Endothelial cell of umbilical vein (primary cell): ENCODE measurements around the gene RTN4RL1. TPM values are rescaled to one million over a fixed set of nuclear protein-coding genes. Genes with fewer than 3 reads are reported as not detected.

Source experiments
- BruUV-seq: library from RNA; stranded (reverse); fragments of 400-500 nt; replicated peaks from 2 replicates; lab custom pipeline; 2021; lab: Mats Ljungman, UMichigan
- CTCF ChIA-PET: fragments of 300-600, 350-600 bp; sonication (Branson Sonifier 250); formaldehyde crosslinking; loops from one replicate; lab custom pipeline; 2021; ENCODE audit warnings: antibody characterized with exemption, inconsistent platforms; lab: Charles Lee
- POLR2A ChIA-PET: fragments of 300-600, 350-600 bp; sonication (Branson Sonifier 250); formaldehyde crosslinking; loops from one replicate; lab custom pipeline; 2021; ENCODE audit warnings: antibody characterized with exemption, inconsistent platforms; lab: Charles Lee
- DNase-seq: peaks from one replicate; pipeline ENCODE4 v3.0.0-alpha.2; 2011; ENCODE audit warnings: low read depth, low spot score
- FAIRE-seq: peaks from 2 replicates; lab custom pipeline; 2011; peaks lifted over from hg19 to GRCh38; lab: Jason Lieb, UNC
- H2AFZ ChIP-seq: 2 replicates; pipeline ENCODE4 v1.6.0; 2012; ENCODE audit warnings: low read depth, low read length, control low read depth, inconsistent platforms
- H3K27ac ChIP-seq: 2 replicates; pipeline ENCODE4 v1.5.1; 2011; ENCODE audit warnings: low read depth, mild to moderate bottlenecking, control low read depth, low read length, moderate library complexity; ENCODE audit not compliant: insufficient read depth
- H3K27me3 ChIP-seq, 2 experiments: 2 replicates each; pipeline versions ENCODE4 v1.6.0 to v1.6.1; 2011; ENCODE audit warnings: low read length in 2 of 2, mixed read lengths in 1 of 2; ENCODE audit not compliant: control insufficient read depth in 2 of 2, insufficient read depth in 2 of 2
- H3K36me3 ChIP-seq, 2 experiments: 2 replicates in 1 of 2; 3 replicates in 1 of 2; pipeline ENCODE4 v1.5.1; 2011; ENCODE audit warnings: low read length in 2 of 2, mild to moderate bottlenecking in 1 of 2, moderate library complexity in 1 of 2; ENCODE audit not compliant: control insufficient read depth in 2 of 2, insufficient read depth in 2 of 2; ENCODE audit errors: extremely low read depth in 1 of 2
- H3K4me1 ChIP-seq: 3 replicates; pipeline ENCODE4 v1.5.1; 2011; ENCODE audit warnings: mild to moderate bottlenecking, low read length; ENCODE audit not compliant: control insufficient read depth, insufficient read depth; ENCODE audit errors: extremely low read depth
- H3K4me2 ChIP-seq: 2 replicates; pipeline ENCODE4 v1.6.1; 2011; ENCODE audit warnings: low read length, control low read depth, mixed read lengths; ENCODE audit not compliant: insufficient read depth
- H3K4me3 ChIP-seq, 3 experiments: fragments of 200-600 bp in 1 of 3; sonication (generic), shearing (Covaris generic) in 1 of 3; replicated peaks in 1 of 3; 2 replicates each; pipeline ENCODE4 v1.5.1; 2011 to 2016; ENCODE audit warnings: control low read depth in 3 of 3, low read length in 3 of 3, mild to moderate bottlenecking in 2 of 3, inconsistent platforms in 1 of 3, low read depth in 1 of 3, moderate library complexity in 1 of 3; ENCODE audit not compliant: insufficient read depth in 1 of 3
- H3K79me2 ChIP-seq: 2 replicates; pipeline ENCODE4 v1.6.0; 2012; ENCODE audit warnings: low read length, inconsistent platforms; ENCODE audit not compliant: control insufficient read depth, insufficient read depth
- H3K9ac ChIP-seq: replicated peaks from 2 replicates; pipeline ENCODE3; 2011; ENCODE audit warnings: low read length, control low read depth; ENCODE audit not compliant: insufficient read depth; ENCODE audit errors: extremely low read depth
- H3K9me1 ChIP-seq: replicated peaks from 3 replicates; pipeline ENCODE4 v1.6.0; 2011; ENCODE audit warnings: mild to moderate bottlenecking, low read length; ENCODE audit not compliant: control insufficient read depth, insufficient read depth; ENCODE audit errors: extremely low read depth
- H3K9me3 ChIP-seq: replicated peaks from 2 replicates; pipeline ENCODE4 v1.5.1; 2012; ENCODE audit warnings: low read length, inconsistent platforms; ENCODE audit not compliant: control insufficient read depth, insufficient read depth
- H4K20me1 ChIP-seq: replicated peaks from 2 replicates; pipeline ENCODE3; 2011; ENCODE audit warnings: mild to moderate bottlenecking, low read length; ENCODE audit not compliant: control insufficient read depth, insufficient read depth; ENCODE audit errors: extremely low read depth
- CTCF ChIP-seq, 2 donors: IDR thresholded peaks; 1 replicate in 1 of 2; 2 replicates in 1 of 2; pipeline ENCODE4 v1.5.1; 2011; ENCODE audit warnings: low read length in 2 of 2, mild to moderate bottlenecking in 2 of 2, moderate library complexity in 2 of 2, control low read depth in 1 of 2, inconsistent platforms in 1 of 2, low read depth in 1 of 2; ENCODE audit not compliant: insufficient read depth in 1 of 2; ENCODE audit errors: extremely low read depth in 1 of 2
- EZH2 ChIP-seq: IDR thresholded peaks from 2 replicates; pipeline ENCODE4 v1.6.1; 2012; ENCODE audit warnings: borderline replicate concordance, low read depth, mild to moderate bottlenecking, moderate library complexity, low read length, inconsistent platforms; ENCODE audit not compliant: severe bottlenecking
- FOS ChIP-seq: IDR thresholded peaks from 2 replicates; pipeline ENCODE4 v1.6.1; 2011; ENCODE audit warnings: mild to moderate bottlenecking, low read length, moderate library complexity, borderline replicate concordance; ENCODE audit not compliant: insufficient read depth
- GATA2 ChIP-seq: IDR thresholded peaks from 2 replicates; pipeline ENCODE4 v1.7.0; 2011; ENCODE audit warnings: low read depth, mild to moderate bottlenecking, moderate library complexity, mixed read lengths, low read length; ENCODE audit not compliant: insufficient read length, insufficient read depth
- JUN ChIP-seq: IDR thresholded peaks from 2 replicates; pipeline ENCODE4 v1.6.1; 2011; ENCODE audit warnings: borderline replicate concordance, low read depth; ENCODE audit not compliant: insufficient read length, insufficient read depth
- MAX ChIP-seq: IDR thresholded peaks from 2 replicates; pipeline ENCODE4 v1.6.1; 2011; ENCODE audit not compliant: insufficient read depth, insufficient read length
- MYC ChIP-seq: IDR thresholded peaks from one replicate; pipeline ENCODE4 v1.6.1; 2011; ENCODE audit warnings: mild to moderate bottlenecking, low read depth, low read length
- POLR2A ChIP-seq: IDR thresholded peaks from 2 replicates; pipeline ENCODE4 v1.6.1; 2012; ENCODE audit warnings: low read depth, mild to moderate bottlenecking, control low read depth, low read length
- POLR2AphosphoS5 ChIP-seq: IDR thresholded peaks from 2 replicates; pipeline ENCODE4 v1.6.1; 2012; ENCODE audit warnings: low read depth, mild to moderate bottlenecking, control low read depth, low read length, moderate library complexity; ENCODE audit not compliant: insufficient read depth
- dilution Hi-C: fragments of 300-500 bp; cut with MboI; formaldehyde crosslinking; loops from one replicate; pipeline ENCODE4 v1.15.0; 2019; ENCODE audit warnings: low sequenced_read_pairs; ENCODE audit not compliant: extremely low pct_ligation_motif_present
- intact Hi-C: fragments of 100-400 bp; cut with micrococcal nuclease; formaldehyde crosslinking; loops from one replicate; pipeline ENCODE4 v1.10.0; 2022
- polyA plus RNA-seq, 4 experiments: library from polyadenylated mRNA; depleted of rRNA in 3 of 4; stranded (reverse) in 3 of 4; unstranded in 1 of 4; fragments of >200 nt; gene quantifications; 2 replicates each; pipeline versions ENCODE4 v1.2.1 to v1.2.3, GENCODE V29; 2011 to 2012; ENCODE audit warnings: missing spikeins in 1 of 4
- total RNA-seq: library from RNA; stranded (reverse); gene quantifications from 2 replicates; pipeline ENCODE4 v1.2.3, GENCODE V29; 2021

RTN4RL1 gene
- total and polyA plus RNA-seq, 2 donors (not counting 3 experiments of a cell fraction or from before 2014, with no cell fraction given), result 0.04 TPM; not detected in 1

- H3K4me1 ChIP-seq, result no peaks in the 10 kb centered on the region
- H3K79me2 ChIP-seq, result no peaks in the 10 kb centered on the region
- H3K27ac ChIP-seq, result no peak overlapping the region
- no peaks in the 10 kb centered on the region for H3K36me3 ChIP-seq
- TF ChIP-seq JUN, result no peak
- no peak for TF ChIP-seq CTCF (IDR thresholded peaks at IDR 0.05; ENCODE audit: extremely low read depth in 1 of 2, insufficient read depth in 1 of 2, low read depth in 1 of 2, low read length in 2 of 2)
- TF ChIP-seq POLR2A, result no peak
- no peak for TF ChIP-seq FOS
- TF ChIP-seq GATA2, result no peak
- no peak for TF ChIP-seq EZH2
- TF ChIP-seq POLR2AphosphoS5, result no peak
- no peak for TF ChIP-seq MAX
- no peak for TF ChIP-seq MYC
- H2AFZ ChIP-seq, result no peak overlapping the region
- POLR2A ChIA-PET, result no interaction called here
- BruUV-seq, result no TSS peak
- no peak overlapping the region for H3K9ac ChIP-seq
- no peaks in the 10 kb centered on the region for H4K20me1 ChIP-seq
- no peak overlapping the region for H3K4me2 ChIP-seq
- DNase-seq (no peak), FAIRE-seq (no peak)
- no peaks in the 10 kb centered on the region for H3K27me3 ChIP-seq
- dilution Hi-C loops, result no loop called here
- H3K4me3 ChIP-seq, result no peak overlapping the region
- intact Hi-C loops, result no loop called here
- no peaks in the 10 kb centered on the region for H3K9me1 ChIP-seq
- CTCF ChIA-PET, result no interaction called here
- H3K9me3 ChIP-seq, result no peaks in the 10 kb centered on the region
Observed at GRCh38 chr17:1928976-1929375, 96.2 kb downstream of the RTN4RL1 start.
